ENCODE results near the gene PDE6A. TPM values are rescaled to one million over a fixed set of nuclear protein-coding genes. Genes with fewer than 3 reads are reported as not detected.

PDE6A gene
- total RNA-seq, 1 experiment from 2014 or later, result not detected

- no peak overlapping the region for H3K18ac ChIP-seq (ENCODE audit: insufficient read length, low read depth, low read length)
- Mint-ChIP-seq H3K4me1 (peaks cover 2 to 7% of the 10 kb centered on the region in 2 experiments; a peak in 3 of 4 replicates), H3K27me3 (ENCODE audit: low read depth) (no peaks in the 10 kb centered on the region; the same call in 1 of the 2 replicates), H3K27ac (peak overlapping the region in 2 of 3 experiments; percentile 45 to 55; a peak in 4 of 7 replicates), H3K36me3 (ENCODE audit: insufficient read depth in 1 of 3, low read depth in 3 of 3) (peaks cover 0 to 10% (median 0%) of the 10 kb centered on the region in 3 experiments; a peak in 3 of 7 replicates), H3K9me3 (no peaks in the 10 kb centered on the region), H3K4me3 (no peak overlapping the region)
- no peaks in the 10 kb centered on the region for H3K79me2 ChIP-seq (ENCODE audit: insufficient read depth, low read length)
- no peaks in the 10 kb centered on the region for H3K27me3 ChIP-seq (ENCODE audit: insufficient read depth, low read length)
- no peak overlapping the region for H2BK120ac ChIP-seq (ENCODE audit: low read depth, low read length, poor library complexity, severe bottlenecking)
- no peak overlapping the region for H3K4me2 ChIP-seq (ENCODE audit: insufficient read depth, insufficient read length, low read length)
- no peak overlapping the region for H3K14ac ChIP-seq (ENCODE audit: insufficient read depth, low read length)
- H2AFZ ChIP-seq (ENCODE audit: low read length), result no peak overlapping the region
- H3K23ac ChIP-seq (ENCODE audit: insufficient read length, low read depth, low read length), result no peak overlapping the region
- no peak overlapping the region for H4K8ac ChIP-seq (replicated peaks; ENCODE audit: insufficient read length, low read depth, low read length)
- H2BK20ac ChIP-seq (ENCODE audit: low read depth, low read length, poor library complexity, severe bottlenecking), result no peak overlapping the region
- WGBS (ENCODE audit: extremely low coverage, insufficient read length, low lambda C conversion rate), result no CpG with 5 or more reads among the region's 11 CpGs
- DNase-seq, result peak; percentile 86
- H2AK5ac ChIP-seq (ENCODE audit: insufficient read length, low read length), result no peak overlapping the region
- no peak overlapping the region for H4K5ac ChIP-seq (ENCODE audit: insufficient read length, low read depth, low read length)
- no peak overlapping the region for H2BK5ac ChIP-seq (ENCODE audit: insufficient read length, low read length)
- H4K20me1 ChIP-seq (ENCODE audit: control insufficient read depth, insufficient read depth, insufficient read length), result no peaks in the 10 kb centered on the region
- H3K56ac ChIP-seq (ENCODE audit: insufficient read length, low read depth, low read length), result no peak overlapping the region
- H3K4me1 ChIP-seq (ENCODE audit: insufficient read depth, low read length), result no peaks in the 10 kb centered on the region
- no peaks in the 10 kb centered on the region for H3K79me1 ChIP-seq (ENCODE audit: insufficient read depth, low read depth, low read length, poor library complexity, severe bottlenecking)
- no peak overlapping the region for H3T11ph ChIP-seq (ENCODE audit: low read length)
- no peaks in the 10 kb centered on the region for H3K9me3 ChIP-seq (ENCODE audit: control insufficient read depth, low read depth, low read length)
- no peak overlapping the region for H4K91ac ChIP-seq (ENCODE audit: insufficient read length, low read depth, low read length)
- peak; percentile 93 for TF ChIP-seq CTCF (conservative IDR thresholded peaks at IDR 0.05)
- no peak overlapping the region for H3K27ac ChIP-seq (ENCODE audit: insufficient read length, low read depth, low read length)
- no peak overlapping the region for H3K4ac ChIP-seq (ENCODE audit: low read depth, low read length)
- H2BK15ac ChIP-seq (ENCODE audit: low read depth, low read length), result no peak overlapping the region
- H2BK12ac ChIP-seq (ENCODE audit: insufficient read length, low read depth, low read length), result no peak overlapping the region
- no peak overlapping the region for H3K9ac ChIP-seq (ENCODE audit: extremely low read depth, insufficient read length, low read length)
- no peaks in the 10 kb centered on the region for H3K23me2 ChIP-seq (ENCODE audit: insufficient read length, low read depth, low read length, poor library complexity, severe bottlenecking)
Observed at GRCh38 chr5:149828161-149829011, 116.2 kb downstream of the PDE6A start.
